B cell (primary cell): ENCODE data around the gene SLC7A10. TPM values are rescaled to one million over a fixed set of nuclear protein-coding genes. Genes with fewer than 3 reads are reported as not detected.

Source experiments
- ATAC-seq: fragments of 200-7000 bp; cut with Tn5 transposase; one replicate; pipeline ENCODE4 v1.10.0; 2021; ENCODE audit warnings: low read depth, mild to moderate bottlenecking, moderate number of reproducible peaks, moderate library complexity
- CTCF ChIA-PET: fragments of 350-600 bp; sonication (Branson Sonifier 250); formaldehyde crosslinking; loops from one replicate; lab custom pipeline; 2021; ENCODE audit warnings: antibody characterized with exemption, inconsistent platforms; lab: Charles Lee
- POLR2A ChIA-PET: fragments of 350-600 bp; sonication (Branson Sonifier 250); formaldehyde crosslinking; loops from one replicate; lab custom pipeline; 2021; ENCODE audit warnings: antibody characterized with exemption; lab: Charles Lee
- DNase-seq: peaks from one replicate; pipeline ENCODE4 v3.0.0; 2013
- H2AFZ ChIP-seq: 2 replicates; pipeline ENCODE4 v1.6.1; 2012; ENCODE audit warnings: mild to moderate bottlenecking, low read depth, low read length; ENCODE audit not compliant: insufficient read depth, poor library complexity, severe bottlenecking
- H3K27ac ChIP-seq, 2 donors: 1 replicate in 1 of 2; 2 replicates in 1 of 2; pipeline ENCODE4 v1.5.1; 2012 to 2013; ENCODE audit warnings: low read length in 2 of 2, mild to moderate bottlenecking in 2 of 2, moderate library complexity in 1 of 2
- H3K27me3 ChIP-seq, 4 experiments: fragments of 200-600 bp in 1 of 4; sonication (generic) in 1 of 4; replicated peaks in 1 of 4; 1 replicate in 2 of 4; 2 replicates in 2 of 4; pipeline versions ENCODE4 v1.6.1 to v1.7.0; 2013 to 2016; ENCODE audit warnings: low read length in 3 of 4, mild to moderate bottlenecking in 2 of 4, mixed read lengths in 1 of 4, moderate library complexity in 1 of 4; ENCODE audit not compliant: insufficient read depth in 4 of 4, control insufficient read depth in 3 of 4; ENCODE audit errors: control extremely low read depth in 1 of 4
- H3K36me3 ChIP-seq, 2 experiments: replicated peaks in 1 of 2; 1 replicate in 1 of 2; 2 replicates in 1 of 2; pipeline versions ENCODE4 v1.6.1 to v1.7.1; 2013; ENCODE audit warnings: low read length in 1 of 2; ENCODE audit not compliant: insufficient read depth in 2 of 2, control insufficient read depth in 1 of 2; ENCODE audit errors: control extremely low read depth in 1 of 2, extremely low read depth in 1 of 2
- H3K4me1 ChIP-seq, 2 donors: fragments of 200-600 bp in 1 of 2; sonication (generic) in 1 of 2; 1 replicate in 1 of 2; 2 replicates in 1 of 2; pipeline versions ENCODE4 v1.5.1 to v1.6.1; 2013 to 2017; ENCODE audit warnings: low read length in 2 of 2; ENCODE audit not compliant: control insufficient read depth in 2 of 2, insufficient read depth in 2 of 2
- H3K4me2 ChIP-seq: replicated peaks from 2 replicates; pipeline ENCODE3; 2012; ENCODE audit warnings: mild to moderate bottlenecking, low read depth, low read length; ENCODE audit not compliant: poor library complexity, severe bottlenecking
- H3K4me3 ChIP-seq, 5 experiments: fragments of 200-600 bp in 1 of 5; sonication (generic) in 1 of 5; 1 replicate in 3 of 5; 2 replicates in 2 of 5; pipeline versions ENCODE4 v1.5.1 to v1.7.0; 2011 to 2016; ENCODE audit warnings: low read length in 4 of 5, mild to moderate bottlenecking in 4 of 5, low read depth in 2 of 5, control low read depth in 1 of 5, moderate library complexity in 1 of 5; ENCODE audit not compliant: insufficient read depth in 1 of 5; ENCODE audit errors: control extremely low read depth in 1 of 5, extremely low read depth in 1 of 5
- H3K79me2 ChIP-seq: fragments of 200-600 bp; sonication (generic); one replicate; pipeline ENCODE4 v1.6.0; 2016; ENCODE audit warnings: low read length; ENCODE audit not compliant: control insufficient read depth, insufficient read depth
- H3K9ac ChIP-seq: fragments of 200-600 bp; sonication (generic); 2 replicates; pipeline ENCODE4 v1.6.1; 2017; ENCODE audit warnings: mild to moderate bottlenecking, low read length, moderate library complexity
- H3K9me3 ChIP-seq, 3 donors: one replicate each; pipeline versions ENCODE4 v1.6.1 to v1.7.1; 2013; ENCODE audit warnings: low read length in 2 of 3; ENCODE audit not compliant: control insufficient read depth in 2 of 3, insufficient read depth in 1 of 3; ENCODE audit errors: control extremely low read depth in 1 of 3
- H4K20me1 ChIP-seq: 2 replicates; pipeline ENCODE4 v1.6.0; 2012; ENCODE audit warnings: mild to moderate bottlenecking, low read length; ENCODE audit not compliant: insufficient read depth, control insufficient read depth, poor library complexity, severe bottlenecking
- H3K27ac Mint-ChIP-seq: one replicate; pipeline ENCODE4 v1.8.0; 2021; ENCODE audit warnings: mixed read lengths
- H3K27me3 Mint-ChIP-seq: one replicate; pipeline ENCODE4 v1.8.0; 2021; ENCODE audit warnings: mixed read lengths
- H3K4me1 Mint-ChIP-seq: one replicate; pipeline ENCODE4 v1.8.0; 2021; ENCODE audit warnings: mixed read lengths
- H3K4me3 Mint-ChIP-seq: one replicate; pipeline ENCODE4 v1.8.0; 2021; ENCODE audit warnings: mixed read lengths
- H3K9me3 Mint-ChIP-seq: one replicate; pipeline ENCODE4 v1.8.0; 2022; ENCODE audit warnings: mixed read lengths; ENCODE audit not compliant: insufficient read depth
- EZH2 ChIP-seq: IDR thresholded peaks from 2 replicates; pipeline ENCODE4 v1.6.1; 2012; ENCODE audit warnings: borderline replicate concordance, low read depth, mild to moderate bottlenecking, moderate library complexity, low read length; ENCODE audit not compliant: insufficient read depth, poor library complexity, severe bottlenecking
- WGBS: methylation state at CpG from one replicate; pipeline ENCODE4 v1.1.5; 2013; ENCODE audit warnings: missing lambda C conversion rate; ENCODE audit not compliant: insufficient coverage; 5-methylcytosine and 5-hydroxymethylcytosine counted together
- intact Hi-C: fragments of 100-400 bp; cut with micrococcal nuclease; formaldehyde crosslinking; loops from one replicate; pipeline ENCODE4 v1.10.0; 2022
- polyA plus RNA-seq: library from polyadenylated mRNA; depleted of rRNA; stranded (reverse); fragments of >200 nt; gene quantifications from 2 replicates; pipeline ENCODE4 v1.2.3, GENCODE V29; 2012
- total RNA-seq, 2 donors: library from RNA; stranded (reverse); fragments of 120-200 nt in 1 of 2; gene quantifications; 1 replicate in 1 of 2; 2 replicates in 1 of 2; pipeline versions ENCODE4 v1.2.3 to v1.2.4, GENCODE V29; 2013 to 2022
- TF ChIP-seq, protein P1 (sequence below): fragments of 200-600 bp; IDR thresholded peaks from one replicate; pipeline ENCODE4 v1.8.0; 2022; ENCODE audit warnings: antibody characterized with exemption, mild to moderate bottlenecking

Gene SLC7A10
- total and polyA plus RNA-seq, 2 donors (not counting 1 experiment from before 2014, with no cell fraction given): not detected

DNA sequence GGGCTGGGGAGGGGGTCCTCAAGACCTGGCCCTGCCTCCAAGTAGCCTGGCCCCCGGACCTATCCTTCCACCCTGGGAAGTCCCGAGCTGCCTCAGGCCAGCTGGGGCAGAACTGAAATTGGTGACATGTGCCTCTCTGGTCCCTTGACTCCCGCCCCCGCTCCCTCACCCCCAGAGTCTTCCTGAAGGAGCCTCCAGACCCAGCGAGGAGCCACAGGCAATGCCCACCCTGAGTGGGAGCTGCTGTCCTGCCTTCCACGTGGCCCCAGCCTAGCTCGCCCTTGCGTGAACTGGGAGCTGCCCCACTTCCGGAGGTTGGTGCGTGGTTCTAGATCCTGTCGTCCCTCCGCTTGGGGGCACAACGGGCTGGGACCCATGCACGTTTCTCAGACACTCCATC lies 42.1 kb upstream of the SLC7A10 start:
- no peaks in the 10 kb centered on the region for H3K36me3 ChIP-seq
- DNase-seq (no peak), ATAC-seq (no peak)
- H3K27ac Mint-ChIP-seq: no peak overlapping the region
- POLR2A ChIA-PET: no interaction called here
- intact Hi-C loops: no loop called here
- no peaks in the 10 kb centered on the region for H3K9me3 Mint-ChIP-seq
- 77% methylated on average over 8 of the region's 14 CpGs for WGBS
- no peak overlapping the region for H2AFZ ChIP-seq
- H3K4me1 Mint-ChIP-seq: no peaks in the 10 kb centered on the region
- H3K27me3 ChIP-seq: peaks cover 0 to 5% (median 0%) of the 10 kb centered on the region in 4 experiments
- no peak for TF ChIP-seq EZH2
- TF ChIP-seq, protein P1, sequence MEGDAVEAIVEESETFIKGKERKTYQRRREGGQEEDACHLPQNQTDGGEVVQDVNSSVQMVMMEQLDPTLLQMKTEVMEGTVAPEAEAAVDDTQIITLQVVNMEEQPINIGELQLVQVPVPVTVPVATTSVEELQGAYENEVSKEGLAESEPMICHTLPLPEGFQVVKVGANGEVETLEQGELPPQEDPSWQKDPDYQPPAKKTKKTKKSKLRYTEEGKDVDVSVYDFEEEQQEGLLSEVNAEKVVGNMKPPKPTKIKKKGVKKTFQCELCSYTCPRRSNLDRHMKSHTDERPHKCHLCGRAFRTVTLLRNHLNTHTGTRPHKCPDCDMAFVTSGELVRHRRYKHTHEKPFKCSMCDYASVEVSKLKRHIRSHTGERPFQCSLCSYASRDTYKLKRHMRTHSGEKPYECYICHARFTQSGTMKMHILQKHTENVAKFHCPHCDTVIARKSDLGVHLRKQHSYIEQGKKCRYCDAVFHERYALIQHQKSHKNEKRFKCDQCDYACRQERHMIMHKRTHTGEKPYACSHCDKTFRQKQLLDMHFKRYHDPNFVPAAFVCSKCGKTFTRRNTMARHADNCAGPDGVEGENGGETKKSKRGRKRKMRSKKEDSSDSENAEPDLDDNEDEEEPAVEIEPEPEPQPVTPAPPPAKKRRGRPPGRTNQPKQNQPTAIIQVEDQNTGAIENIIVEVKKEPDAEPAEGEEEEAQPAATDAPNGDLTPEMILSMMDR: no peak
- H3K9ac ChIP-seq: no peak overlapping the region
- no peaks in the 10 kb centered on the region for H3K4me1 ChIP-seq
- CTCF ChIA-PET: no interaction called here
- H3K4me3 Mint-ChIP-seq: no peak overlapping the region
- H4K20me1 ChIP-seq: no peaks in the 10 kb centered on the region
- H3K4me2 ChIP-seq: no peak overlapping the region
- H3K27me3 Mint-ChIP-seq: peaks cover 14% of the 10 kb centered on the region
- H3K27ac ChIP-seq: no peak overlapping the region
- H3K4me3 ChIP-seq: no peak overlapping the region
- H3K79me2 ChIP-seq: no peaks in the 10 kb centered on the region
- no peaks in the 10 kb centered on the region for H3K9me3 ChIP-seq

DNA sequence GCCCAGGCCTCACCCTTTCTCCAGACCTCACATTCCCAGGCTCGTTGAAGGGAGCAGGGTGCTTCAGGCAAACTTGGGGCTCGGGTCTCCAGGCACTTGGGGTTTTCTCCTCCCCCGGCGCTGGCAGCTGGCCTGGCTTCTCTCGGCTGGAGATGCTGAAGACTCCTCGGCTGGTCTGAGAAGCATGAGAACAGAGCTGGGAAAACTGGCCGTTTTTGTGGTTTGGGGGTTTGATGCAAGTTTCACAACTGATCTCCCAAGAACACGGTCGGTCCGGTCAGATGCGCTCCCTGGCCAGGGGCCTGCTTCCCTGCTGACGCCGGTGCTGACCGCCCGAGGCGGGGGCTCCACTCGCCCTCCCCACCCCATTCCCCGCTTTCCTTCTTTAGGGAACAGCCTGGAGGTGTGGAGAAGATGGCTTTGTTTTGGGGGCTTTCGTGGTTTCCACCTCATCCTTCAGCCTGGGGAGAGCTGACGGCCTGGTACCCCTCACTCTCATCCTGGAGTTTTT lies 41.4 kb upstream of the SLC7A10 start:
- no peak overlapping the region for H3K4me3 Mint-ChIP-seq
- no peak overlapping the region for H3K27ac Mint-ChIP-seq
- Histone ChIP-seq H3K9me3 (no peaks in the 10 kb centered on the region), H3K79me2 (no peaks in the 10 kb centered on the region), H3K27me3 (peaks cover 0 to 5% (median 0%) of the 10 kb centered on the region in 4 experiments), H2AFZ (no peak overlapping the region), H3K4me1 (no peaks in the 10 kb centered on the region), H3K36me3 (no peaks in the 10 kb centered on the region), H3K4me3 (no peak overlapping the region), H3K9ac (no peak overlapping the region), H4K20me1 (no peaks in the 10 kb centered on the region), H3K27ac (no peak overlapping the region), H3K4me2 (no peak overlapping the region)
- no peaks in the 10 kb centered on the region for H3K9me3 Mint-ChIP-seq
- intact Hi-C loops: no loop called here
- peaks cover 2% of the 10 kb centered on the region for H3K4me1 Mint-ChIP-seq
- no peak for ATAC-seq
- TF ChIP-seq EZH2: no peak
- TF ChIP-seq, protein P1: no peak
- 77% methylated on average over 7 of the region's 20 CpGs for WGBS
- DNase-seq: no peak
- ChIA-PET POLR2A (no interaction called here), CTCF (no interaction called here)
- peaks cover 14% of the 10 kb centered on the region for H3K27me3 Mint-ChIP-seq
